ENCODE results near the gene EIF5A2.

EIF5A2 gene

GRCh38 chr3:170848292-170848917 is 60.0 kb downstream of the EIF5A2 start:
- no peak for DNase-seq

- no peak for DNase-seq
Observed at GRCh38 chr3:170844377-170844776, 64.1 kb downstream of the EIF5A2 start.

GRCh38 chr3:170840291-170840859 is 68.1 kb downstream of the EIF5A2 start:
- DNase-seq = no peak

- no peak for DNase-seq
Observed at GRCh38 chr3:170839518-170840100, 68.8 kb downstream of the EIF5A2 start.
